Articular chondrocyte of knee joint (primary cell): ENCODE measurements around the gene CRADD. TPM values are rescaled to one million over a fixed set of nuclear protein-coding genes. Genes with fewer than 3 reads are reported as not detected.

Experiments used
- small RNA-seq: library from RNA; depleted of rRNA; stranded (forward); fragments of <200 nt; gene quantifications from one replicate; pipeline ENCODE3, GENCODE V24; 2012
- total RNA-seq: library from RNA; depleted of rRNA; stranded (reverse); fragments of >200 nt; gene quantifications from 2 replicates; pipeline ENCODE4 v1.2.3, GENCODE V29; 2012

CRADD gene
- 17.2 and 19.6 TPM in 2 replicates for total RNA-seq

GRCh38 chr12:93677195-93678064, at the start of gene CRADD:
Gene CRADD (plus strand): TSS chr12:93677375.

Small RNAs within 50 kb of the gene (small RNA-seq; reads per million reads assigned to genes)
- not detected for gene RN7SL630P

Other genes with a start within 250 kb of the CRADD start
- 54.5 and 62.6 TPM in 2 replicates for gene UBE2N, start 235.4 kb upstream of the CRADD start, total RNA-seq
- gene MRPL42, start 209.9 kb upstream of the CRADD start, total RNA-seq, result 53.6 and 72.7 TPM in 2 replicates
- gene SOCS2, start 104.7 kb upstream of the CRADD start, total RNA-seq, result 26.7 and 42.9 TPM in 2 replicates